K562 (cell line): Measurements from ENCODE around the gene IFNGR2. TPM values are rescaled to one million over a fixed set of nuclear protein-coding genes. Genes with fewer than 3 reads are reported as not detected.

ENCODE experiments used
- FOXA3 ChIP-seq, 2 experiments: fragments of 450-650 bp in 1 of 2; sonication (generic) in 1 of 2; formaldehyde crosslinking; IDR thresholded peaks in 1 of 2; conservative IDR thresholded peaks in 1 of 2; 2 replicates each; pipeline versions ENCODE4 v1.4.0 to v1.8.0; 2020 to 2022; ENCODE audit warnings: mild to moderate bottlenecking in 2 of 2, missing genetic modification reagents in 1 of 2
- JUN ChIP-seq, 2 experiments: sonication (generic) in 1 of 2; formaldehyde crosslinking in 1 of 2; IDR thresholded peaks; 2 replicates each; pipeline versions ENCODE4 v1.6.1 to v1.8.0; 2012 to 2022; ENCODE audit warnings: borderline replicate concordance in 2 of 2, mild to moderate bottlenecking in 2 of 2, improper control_type of control experiment in 1 of 2, low read depth in 1 of 2, low read length in 1 of 2, missing genetic modification reagents in 1 of 2
- TEAD2 ChIP-seq: fragments of 450-650 bp; IDR thresholded peaks from 2 replicates; pipeline ENCODE4 v1.6.1; 2016; ENCODE audit warnings: missing genetic modification characterization, control low read depth, missing compliant biosample characterization
- ZNF780A ChIP-seq: fragments of 250-450 bp; sonication (Bioruptor Pico); IDR thresholded peaks from 2 replicates; pipeline ENCODE4 v1.5.0; 2021; ENCODE audit warnings: mild to moderate bottlenecking
- polyA plus RNA-seq, 8 experiments: library from polyadenylated mRNA; depleted of rRNA in 4 of 8; stranded (reverse) in 5 of 8; unstranded in 3 of 8; fragments of >200 nt; fragmentation: Nextera tagmentation in 2 of 8; fragmentation: Illumina TruSeq in 1 of 8; extraction: Ambion mirVana in 2 of 8; extraction: Trizol in 1 of 8; gene quantifications; 2 replicates each; pipeline versions ENCODE4 v1.2.1 to v1.2.3, GENCODE V29; 2011 to 2014; ENCODE audit warnings: inconsistent platforms in 1 of 8, missing spikeins in 1 of 8
- total RNA-seq, 7 experiments: library from RNA; depleted of rRNA in 6 of 7; stranded (reverse); fragments of >200 nt in 6 of 7; fragmentation: Illumina TruSeq in 2 of 7; extraction: Trizol in 2 of 7; gene quantifications; 2 replicates each; pipeline versions ENCODE4 v1.2.1 to v1.2.3, GENCODE V29; 2011 to 2021; ENCODE audit warnings: low replicate concordance in 1 of 7
- TF ChIP-seq, protein P1 (sequence below): fragments of 250-450 bp; sonication (Bioruptor Pico); IDR thresholded peaks from 2 replicates; pipeline ENCODE4 v1.4.0; 2020; ENCODE audit warnings: mild to moderate bottlenecking
- TF ChIP-seq, protein P2 (sequence below), 3 experiments: IDR thresholded peaks in 2 of 3; conservative IDR thresholded peaks in 1 of 3; 2 replicates each; pipeline ENCODE4 v1.5.1; 2011 to 2012; ENCODE audit warnings: low read length in 3 of 3, mild to moderate bottlenecking in 3 of 3, control low read depth in 2 of 3, improper control_type of control experiment in 1 of 3, inconsistent platforms in 1 of 3, low read depth in 1 of 3, mixed read lengths in 1 of 3, moderate library complexity in 1 of 3; ENCODE audit not compliant: insufficient read depth in 2 of 3
- TF ChIP-seq, protein P3 (sequence below): sonication (generic); formaldehyde crosslinking; IDR thresholded peaks from 2 replicates; pipeline ENCODE4 v1.4.0; 2020; ENCODE audit warnings: mild to moderate bottlenecking, missing genetic modification reagents

The IFNGR2 gene
- total and polyA plus RNA-seq, 9 of the 15 experiments (the other 6 are each of a cell fraction or from before 2014, with no cell fraction given) = 6.7 to 58.0 (median 28.5) TPM

DNA sequence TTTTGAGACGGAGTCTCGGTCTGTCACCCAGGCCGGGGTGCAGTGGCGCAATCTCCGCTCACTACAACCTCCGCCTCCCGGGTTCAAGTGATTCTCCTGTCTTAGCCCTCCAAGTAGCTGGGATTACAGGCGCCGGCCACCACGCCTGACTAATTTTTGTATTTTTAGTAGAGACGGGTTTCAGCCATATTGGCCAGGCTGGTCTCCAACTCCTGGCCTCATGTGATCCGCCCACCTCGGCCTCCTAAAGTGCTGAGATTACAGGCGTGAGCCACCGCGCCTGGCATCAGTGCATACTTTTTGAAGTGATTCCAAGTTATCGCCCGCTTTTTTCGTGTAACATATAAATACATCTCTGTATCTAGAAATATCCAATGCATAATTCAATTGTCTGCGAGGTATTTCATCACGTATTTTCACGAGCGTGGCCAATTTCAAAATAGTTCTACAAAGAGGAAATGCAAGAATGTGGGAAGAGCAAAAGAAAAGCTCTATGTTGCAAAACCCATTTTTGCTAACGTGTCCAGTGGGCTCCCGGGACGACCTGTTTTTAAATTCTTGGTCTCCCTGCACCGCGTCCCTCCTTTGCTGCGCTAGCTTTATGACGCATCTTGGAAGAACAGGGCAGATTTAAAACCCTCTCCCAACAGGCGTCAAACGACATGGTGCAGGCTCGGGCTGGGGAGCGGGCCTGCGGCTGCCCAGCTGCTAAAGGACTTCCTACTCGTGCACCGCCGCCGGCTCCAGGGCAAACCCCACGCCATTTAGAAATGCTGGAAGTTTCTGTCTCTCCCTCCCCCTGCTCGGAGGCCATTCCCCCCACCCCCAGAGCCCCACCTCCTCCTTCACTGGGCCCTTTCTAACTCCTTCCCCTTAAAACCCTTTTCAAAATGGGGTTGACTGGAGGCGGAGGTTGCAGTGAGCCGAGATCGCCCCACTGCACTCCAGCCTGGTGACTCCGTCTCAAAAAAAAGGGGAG, 923 bp upstream of the IFNGR2 start (continued):
- TF ChIP-seq, protein P1, sequence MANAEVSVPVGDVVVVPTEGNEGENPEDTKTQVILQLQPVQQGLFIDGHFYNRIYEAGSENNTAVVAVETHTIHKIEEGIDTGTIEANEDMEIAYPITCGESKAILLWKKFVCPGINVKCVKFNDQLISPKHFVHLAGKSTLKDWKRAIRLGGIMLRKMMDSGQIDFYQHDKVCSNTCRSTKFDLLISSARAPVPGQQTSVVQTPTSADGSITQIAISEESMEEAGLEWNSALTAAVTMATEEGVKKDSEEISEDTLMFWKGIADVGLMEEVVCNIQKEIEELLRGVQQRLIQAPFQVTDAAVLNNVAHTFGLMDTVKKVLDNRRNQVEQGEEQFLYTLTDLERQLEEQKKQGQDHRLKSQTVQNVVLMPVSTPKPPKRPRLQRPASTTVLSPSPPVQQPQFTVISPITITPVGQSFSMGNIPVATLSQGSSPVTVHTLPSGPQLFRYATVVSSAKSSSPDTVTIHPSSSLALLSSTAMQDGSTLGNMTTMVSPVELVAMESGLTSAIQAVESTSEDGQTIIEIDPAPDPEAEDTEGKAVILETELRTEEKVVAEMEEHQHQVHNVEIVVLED (CRISPR knock-in tag) = no peak
- TF ChIP-seq, protein P2, sequence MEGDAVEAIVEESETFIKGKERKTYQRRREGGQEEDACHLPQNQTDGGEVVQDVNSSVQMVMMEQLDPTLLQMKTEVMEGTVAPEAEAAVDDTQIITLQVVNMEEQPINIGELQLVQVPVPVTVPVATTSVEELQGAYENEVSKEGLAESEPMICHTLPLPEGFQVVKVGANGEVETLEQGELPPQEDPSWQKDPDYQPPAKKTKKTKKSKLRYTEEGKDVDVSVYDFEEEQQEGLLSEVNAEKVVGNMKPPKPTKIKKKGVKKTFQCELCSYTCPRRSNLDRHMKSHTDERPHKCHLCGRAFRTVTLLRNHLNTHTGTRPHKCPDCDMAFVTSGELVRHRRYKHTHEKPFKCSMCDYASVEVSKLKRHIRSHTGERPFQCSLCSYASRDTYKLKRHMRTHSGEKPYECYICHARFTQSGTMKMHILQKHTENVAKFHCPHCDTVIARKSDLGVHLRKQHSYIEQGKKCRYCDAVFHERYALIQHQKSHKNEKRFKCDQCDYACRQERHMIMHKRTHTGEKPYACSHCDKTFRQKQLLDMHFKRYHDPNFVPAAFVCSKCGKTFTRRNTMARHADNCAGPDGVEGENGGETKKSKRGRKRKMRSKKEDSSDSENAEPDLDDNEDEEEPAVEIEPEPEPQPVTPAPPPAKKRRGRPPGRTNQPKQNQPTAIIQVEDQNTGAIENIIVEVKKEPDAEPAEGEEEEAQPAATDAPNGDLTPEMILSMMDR (IDR thresholded peaks at IDR 0.05 in 2 of 3, conservative IDR thresholded peaks at IDR 0.05 in 1 of 3; ENCODE audit: insufficient read depth in 2 of 3, low read depth in 1 of 3, low read length in 3 of 3) = no peak
- TF ChIP-seq, protein P3, sequence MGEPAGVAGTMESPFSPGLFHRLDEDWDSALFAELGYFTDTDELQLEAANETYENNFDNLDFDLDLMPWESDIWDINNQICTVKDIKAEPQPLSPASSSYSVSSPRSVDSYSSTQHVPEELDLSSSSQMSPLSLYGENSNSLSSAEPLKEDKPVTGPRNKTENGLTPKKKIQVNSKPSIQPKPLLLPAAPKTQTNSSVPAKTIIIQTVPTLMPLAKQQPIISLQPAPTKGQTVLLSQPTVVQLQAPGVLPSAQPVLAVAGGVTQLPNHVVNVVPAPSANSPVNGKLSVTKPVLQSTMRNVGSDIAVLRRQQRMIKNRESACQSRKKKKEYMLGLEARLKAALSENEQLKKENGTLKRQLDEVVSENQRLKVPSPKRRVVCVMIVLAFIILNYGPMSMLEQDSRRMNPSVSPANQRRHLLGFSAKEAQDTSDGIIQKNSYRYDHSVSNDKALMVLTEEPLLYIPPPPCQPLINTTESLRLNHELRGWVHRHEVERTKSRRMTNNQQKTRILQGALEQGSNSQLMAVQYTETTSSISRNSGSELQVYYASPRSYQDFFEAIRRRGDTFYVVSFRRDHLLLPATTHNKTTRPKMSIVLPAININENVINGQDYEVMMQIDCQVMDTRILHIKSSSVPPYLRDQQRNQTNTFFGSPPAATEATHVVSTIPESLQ = no peak
- no peak for TF ChIP-seq ZNF780A (CRISPR knock-in tag)
- TF ChIP-seq FOXA3 (CRISPR knock-in tag; conservative IDR thresholded peaks at IDR 0.05 in 1 of 2, IDR thresholded peaks at IDR 0.05 in 1 of 2) = no peak
- TF ChIP-seq JUN (IDR thresholded peaks at IDR 0.05; ENCODE audit: borderline replicate concordance, low read depth, low read length) = no peak
- no peak for TF ChIP-seq JUN (CRISPR knock-in tag; IDR thresholded peaks at IDR 0.05; ENCODE audit: borderline replicate concordance)
- TF ChIP-seq TEAD2 (tag) = no peak
